GM19025 (cell line): ENCODE data around the gene OSBPL5.
A peak's percentile ranks its signal among the peaks of the same experiment; 100 is the strongest.

ENCODE experiments used
- ATAC-seq: cut with Tn5 transposase; IDR thresholded peaks from one replicate; pipeline ENCODE4 v1.9.1; 2021; ENCODE audit warnings: mild to moderate bottlenecking, low read depth, moderate library complexity; ENCODE audit not compliant: unreplicated experiment

Gene OSBPL5

DNA sequence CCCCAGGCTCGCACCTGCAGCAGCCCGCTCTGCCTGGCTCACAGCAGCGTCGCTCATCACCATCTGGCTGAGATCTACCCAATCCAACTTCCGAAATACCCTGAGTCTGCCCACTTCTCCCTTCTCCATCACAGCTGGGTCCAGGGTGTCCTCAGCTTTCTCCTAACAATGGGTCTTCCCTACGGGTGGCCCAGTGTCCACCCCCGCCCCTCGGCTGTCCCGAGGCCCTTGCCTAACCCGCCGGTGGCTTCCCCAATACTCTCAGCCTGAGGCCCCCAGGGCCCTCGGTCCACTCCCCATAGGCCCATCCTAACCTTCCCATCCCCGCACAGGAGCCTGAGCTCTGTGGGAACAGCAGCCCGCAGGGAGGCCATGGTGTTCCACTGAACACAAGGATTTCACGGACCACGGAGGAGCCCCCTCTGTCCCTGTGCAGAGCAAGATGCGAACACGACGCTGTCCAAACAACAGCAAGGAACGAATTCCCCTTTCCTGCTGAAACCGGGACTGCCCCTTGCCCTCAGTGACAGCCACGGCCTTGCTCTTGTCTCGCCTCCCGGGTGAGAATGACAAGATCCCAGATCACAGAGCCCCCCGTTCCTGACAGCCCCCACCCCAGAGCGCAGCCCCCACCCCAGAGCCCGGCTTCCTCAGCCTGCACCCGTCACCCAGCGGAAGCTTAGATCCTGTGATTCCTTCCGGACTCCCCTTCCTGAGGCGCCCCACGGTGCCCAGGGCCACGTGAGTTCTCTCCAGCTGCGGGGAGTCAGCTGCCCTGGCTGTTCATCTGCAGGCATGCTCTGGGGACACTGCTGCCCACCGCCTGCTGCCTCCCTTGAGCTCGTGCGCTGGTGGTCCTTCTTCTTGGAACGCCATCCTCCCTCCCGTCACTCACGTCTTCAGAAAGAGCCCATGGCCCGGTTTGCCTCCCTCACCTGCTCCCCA is 59.0 kb downstream of the OSBPL5 start:
- no peak for ATAC-seq

- ATAC-seq: no peak
These were observed 59.9 kb downstream of the OSBPL5 start for GRCh38 chr11:3104961-3105790.

DNA sequence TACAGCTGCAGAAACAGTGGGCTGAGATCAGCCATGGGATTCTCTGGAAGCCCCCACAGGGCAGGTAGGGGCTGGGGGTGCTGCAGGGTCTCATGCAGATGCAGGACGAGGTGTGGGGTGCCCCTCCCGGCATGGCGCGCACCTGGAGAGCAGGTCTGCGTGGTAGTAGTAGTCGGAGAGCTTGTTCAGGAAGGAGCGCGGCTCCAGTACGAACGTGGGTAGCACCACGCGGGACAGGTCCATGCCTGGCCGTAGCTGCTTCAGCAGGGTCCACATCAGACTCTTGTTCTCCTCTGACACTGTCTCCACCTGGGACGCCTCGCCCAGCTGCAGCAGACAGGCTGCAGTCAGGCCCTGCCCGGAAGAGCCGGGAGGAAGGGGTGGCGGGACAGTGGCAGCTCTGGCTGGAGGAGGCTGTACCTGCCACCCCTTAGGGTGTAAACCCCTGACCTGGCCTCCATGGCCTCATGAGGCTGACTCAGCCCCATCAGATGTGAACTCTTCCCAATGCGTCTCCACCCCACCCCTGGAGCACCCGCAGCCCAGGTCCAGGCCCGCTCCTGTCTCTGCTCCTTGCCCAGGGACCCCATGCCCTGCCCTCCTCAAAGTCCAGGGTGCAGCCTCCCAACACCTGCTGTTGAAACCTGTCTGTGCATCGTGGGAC is 60.9 kb downstream of the OSBPL5 start:
- no peak for ATAC-seq

- ATAC-seq: no peak
These were observed 62.0 kb downstream of the OSBPL5 start for GRCh38 chr11:3103076-3103475.

- no peak for ATAC-seq
These were observed 62.5 kb downstream of the OSBPL5 start for GRCh38 chr11:3102641-3102921.

DNA sequence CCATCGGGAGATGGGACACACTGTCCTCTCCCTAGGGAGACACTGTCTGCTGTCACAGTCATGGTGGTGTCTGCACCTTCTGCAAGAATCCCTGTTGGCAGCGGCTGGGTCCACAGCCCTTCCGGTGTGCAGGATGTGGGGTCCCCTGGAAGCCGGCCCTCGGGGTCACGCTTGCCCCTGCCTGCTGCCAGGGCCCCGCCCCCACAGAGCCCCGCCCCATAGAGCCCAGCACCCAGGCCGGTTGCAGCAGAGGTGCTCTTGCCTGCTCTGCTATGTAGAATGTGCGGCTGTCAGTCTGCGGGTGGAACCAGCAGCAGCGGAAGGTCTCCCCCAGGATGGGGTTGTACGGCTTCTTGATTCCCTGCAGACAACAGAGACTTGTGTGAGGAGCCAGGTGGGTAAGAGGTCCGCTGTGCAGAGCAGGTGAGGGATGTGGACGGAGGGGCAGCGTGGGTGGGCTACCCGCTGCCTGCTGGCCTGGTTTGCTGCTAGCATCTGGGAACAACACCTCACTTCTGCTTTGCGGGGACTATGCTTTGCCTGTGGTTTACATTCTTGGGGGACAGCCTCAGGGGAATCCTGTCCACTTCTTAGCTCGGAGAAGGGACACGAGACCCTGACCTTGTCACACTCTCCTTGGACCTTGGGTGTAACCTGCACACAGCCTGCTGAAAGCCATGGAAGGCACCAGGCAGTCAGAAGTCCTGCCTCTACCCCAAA is 63.0 kb downstream of the OSBPL5 start:
- no peak for ATAC-seq

DNA sequence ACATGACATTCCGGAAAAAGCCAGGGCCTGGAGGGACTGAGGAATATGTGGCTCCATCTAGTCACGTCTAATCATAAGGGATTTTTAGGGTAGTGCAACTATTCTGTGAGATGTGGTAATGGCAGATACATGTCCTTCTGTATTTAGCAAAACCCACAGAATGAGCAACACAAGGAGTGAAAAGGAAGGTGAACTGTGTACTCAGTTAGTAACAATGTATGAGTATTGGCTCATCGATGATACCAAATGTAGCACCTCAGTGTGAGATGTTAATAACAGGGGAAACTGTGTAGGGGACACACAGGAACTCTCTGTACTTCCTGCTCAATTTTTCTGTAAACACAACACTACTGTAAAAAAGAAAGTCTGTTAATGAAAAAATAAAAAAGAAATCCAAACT is 65.9 kb downstream of the OSBPL5 start:
- ATAC-seq: no peak

DNA sequence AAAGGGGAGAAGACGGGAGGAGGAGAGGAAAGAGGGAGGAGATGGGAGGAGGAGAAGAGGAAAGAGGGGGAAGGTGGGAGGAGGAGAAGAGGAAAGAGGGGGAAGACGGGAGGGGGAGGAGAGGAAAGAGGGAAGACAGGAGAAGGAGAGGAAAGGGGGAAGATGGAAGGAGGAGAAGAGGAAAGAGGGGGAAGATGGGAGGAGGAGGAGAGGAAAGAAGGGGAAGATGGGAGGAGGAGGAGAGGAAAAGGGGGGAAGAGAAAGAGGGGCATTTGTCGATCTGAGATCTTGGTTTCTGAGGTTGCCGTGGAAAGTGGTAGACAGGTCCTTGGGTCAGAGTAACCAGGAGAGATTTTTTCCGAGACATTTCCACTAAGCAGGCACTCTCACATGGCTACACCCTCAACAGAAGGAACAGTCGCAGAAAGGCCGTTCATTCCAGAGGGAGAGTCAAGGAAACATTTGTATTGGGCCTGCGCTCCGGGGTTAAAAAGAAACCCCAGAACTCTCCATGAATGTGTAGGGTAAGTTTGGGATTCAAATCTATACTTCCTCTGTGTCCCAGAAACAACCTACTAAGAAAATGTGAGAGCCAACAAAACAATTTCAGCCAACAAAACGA is 68.1 kb downstream of the OSBPL5 start:
- ATAC-seq: no peak

GRCh38 chr11:3095712-3096361 is 69.3 kb downstream of the OSBPL5 start:
- no peak for ATAC-seq

GRCh38 chr11:3094223-3094824 is 70.8 kb downstream of the OSBPL5 start:
- ATAC-seq: no peak

GRCh38 chr11:3093281-3094191 is 71.6 kb downstream of the OSBPL5 start:
- ATAC-seq: no peak

GRCh38 chr11:3092603-3093141 is 72.4 kb downstream of the OSBPL5 start:
- ATAC-seq: no peak

- peak; percentile 66 for ATAC-seq
These were observed 73.1 kb downstream of the OSBPL5 start for GRCh38 chr11:3091846-3092602.

DNA sequence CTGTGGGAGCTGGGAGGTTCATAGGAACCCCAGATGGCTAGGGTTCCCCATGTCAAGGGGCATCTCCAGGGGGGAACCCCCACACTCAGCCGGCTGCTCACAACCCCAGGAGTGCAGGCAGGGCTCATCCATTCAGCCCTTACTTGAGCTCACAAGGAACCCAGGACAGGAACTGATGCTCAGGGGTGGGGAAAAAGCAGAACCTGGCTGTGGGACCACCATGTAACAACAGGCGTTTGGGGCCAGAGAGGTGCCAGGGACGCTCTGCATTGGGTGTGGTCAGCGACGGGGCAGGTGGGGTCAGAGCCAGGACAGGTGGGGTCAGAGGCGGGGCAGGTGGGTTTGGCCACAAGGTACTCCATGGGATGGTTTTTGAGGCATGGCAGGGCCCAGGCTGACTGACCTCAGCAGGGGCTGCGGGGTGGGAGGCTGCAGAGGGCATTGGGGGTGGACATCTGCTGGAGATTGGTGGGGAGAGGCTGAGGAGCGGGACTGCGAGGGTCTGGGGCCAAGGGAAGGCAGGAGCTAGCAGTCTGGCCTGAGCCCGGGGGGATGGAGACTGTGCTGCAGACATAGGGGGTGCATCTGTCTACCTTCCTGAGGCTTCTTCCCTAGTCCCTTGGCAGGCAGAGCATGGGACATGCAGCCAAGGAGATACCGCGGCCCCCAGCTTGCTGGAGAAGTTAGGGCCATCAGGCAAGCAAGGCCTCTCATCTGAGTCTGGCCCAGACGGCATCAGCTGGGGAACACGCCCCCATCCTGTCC is 73.8 kb downstream of the OSBPL5 start:
- ATAC-seq: no peak

- no peak for ATAC-seq
These were observed 74.8 kb downstream of the OSBPL5 start for GRCh38 chr11:3090096-3090901.
